Upper lobe of left lung (tissue), 4 donors: ENCODE measurements around the gene C22orf31.

Experiments used
- CTCF ChIP-seq, 6 experiments: fragments of 450-650 bp in 4 of 6; fragments of 200-600 bp in 2 of 6; sonication (generic) in 2 of 6; IDR thresholded peaks; one replicate each; pipeline ENCODE4 v1.5.1; 2016 to 2019; ENCODE audit warnings: antibody characterized with exemption in 6 of 6
- EP300 ChIP-seq, 4 donors: sonication (generic); formaldehyde crosslinking; IDR thresholded peaks; one replicate each; pipeline ENCODE4 v1.5.1; 2017; ENCODE audit warnings: antibody characterized with exemption in 4 of 4, control low read depth in 2 of 4
- POLR2A ChIP-seq, 4 donors: fragments of 450-650 bp; IDR thresholded peaks; one replicate each; pipeline ENCODE4 v1.5.1; 2016 to 2017; ENCODE audit warnings: antibody characterized with exemption in 4 of 4, mild to moderate bottlenecking in 2 of 4
- POLR2AphosphoS5 ChIP-seq, 2 donors: sonication (generic); formaldehyde crosslinking; IDR thresholded peaks; one replicate each; pipeline ENCODE4 v1.5.1; 2017; ENCODE audit warnings: antibody characterized with exemption in 2 of 2

DNA sequence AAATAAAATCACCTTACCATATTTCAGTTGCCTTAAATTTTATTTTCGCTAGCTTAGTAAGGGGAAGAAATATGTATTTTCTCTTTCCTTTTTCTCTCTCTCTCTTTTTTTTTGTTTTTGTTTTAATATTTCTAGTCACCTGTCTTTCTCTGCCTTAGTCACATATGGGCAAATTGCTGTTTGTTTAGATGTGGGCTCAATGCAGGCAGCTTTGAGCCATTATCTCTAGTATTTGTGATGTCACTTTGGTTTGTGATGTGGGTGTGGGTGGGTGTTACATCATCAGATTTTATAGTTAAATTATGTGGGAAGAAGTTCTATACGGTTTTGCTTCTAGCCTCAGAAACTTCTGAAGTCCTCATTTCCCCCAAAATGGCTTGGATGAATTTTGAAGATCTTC lies at the start of gene C22orf31:
- TF ChIP-seq POLR2AphosphoS5 (IDR thresholded peaks at IDR 0.05) (no peak), CTCF (IDR thresholded peaks at IDR 0.05) (no peak), POLR2A (IDR thresholded peaks at IDR 0.05) (no peak), EP300 (IDR thresholded peaks at IDR 0.05) (no peak)
